Thymus (tissue), 11 donors: Measurements from ENCODE around the gene CDH4. TPM values are rescaled to one million over a fixed set of nuclear protein-coding genes. Genes with fewer than 3 reads are reported as not detected.

ENCODE experiments used
- DNase-seq, 9 donors: peaks; one replicate each; pipeline ENCODE4 v3.0.0-alpha.2; 2013; ENCODE audit warnings: low spot score in 9 of 9, low read depth in 6 of 9, missing footprints in 1 of 9
- H3K27ac ChIP-seq, 2 donors: one replicate each; pipeline ENCODE4 v1.5.1; 2013; ENCODE audit warnings: control low read depth in 1 of 2, low read depth in 1 of 2, low read length in 1 of 2, mild to moderate bottlenecking in 1 of 2, moderate library complexity in 1 of 2
- H3K27me3 ChIP-seq, 2 donors: one replicate each; pipeline ENCODE4 v1.5.1; 2013; ENCODE audit warnings: low read length in 1 of 2; ENCODE audit not compliant: control insufficient read depth in 2 of 2, insufficient read depth in 1 of 2
- H3K36me3 ChIP-seq, 2 donors: one replicate each; pipeline ENCODE4 v1.5.1; 2013; ENCODE audit warnings: low read length in 1 of 2, mild to moderate bottlenecking in 1 of 2, moderate library complexity in 1 of 2; ENCODE audit not compliant: control insufficient read depth in 2 of 2, insufficient read depth in 2 of 2
- H3K4me1 ChIP-seq, 2 donors: one replicate each; pipeline ENCODE4 v1.5.1; 2013; ENCODE audit warnings: low read length in 2 of 2; ENCODE audit not compliant: control insufficient read depth in 2 of 2, insufficient read depth in 2 of 2
- H3K4me3 ChIP-seq, 2 donors: one replicate each; pipeline ENCODE4 v1.5.1; 2013; ENCODE audit warnings: low read length in 2 of 2, control low read depth in 1 of 2, mild to moderate bottlenecking in 1 of 2
- H3K9me3 ChIP-seq, 2 donors: one replicate each; pipeline ENCODE4 v1.5.1; 2013; ENCODE audit warnings: low read length in 1 of 2, mild to moderate bottlenecking in 1 of 2; ENCODE audit not compliant: control insufficient read depth in 2 of 2, insufficient read depth in 1 of 2
- WGBS: extraction: QIAGEN DNeasy Blood & Tissue Kit; methylation state at CpG from one replicate; pipeline ENCODE4 v1.1.7; 2013; 5-methylcytosine and 5-hydroxymethylcytosine counted together
- polyA plus RNA-seq: library from polyadenylated mRNA; stranded (reverse); fragments of 200-250 nt; gene quantifications from one replicate; pipeline ENCODE4 v1.2.3, GENCODE V29; 2013
- total RNA-seq: library from RNA; stranded (reverse); fragments of 120-200 nt; gene quantifications from one replicate; pipeline ENCODE4 v1.2.4, GENCODE V29; 2013
- donor health status: healthy.

Gene CDH4
- total and polyA plus RNA-seq, 2 donors = 0.34 to 0.61 TPM

DNA sequence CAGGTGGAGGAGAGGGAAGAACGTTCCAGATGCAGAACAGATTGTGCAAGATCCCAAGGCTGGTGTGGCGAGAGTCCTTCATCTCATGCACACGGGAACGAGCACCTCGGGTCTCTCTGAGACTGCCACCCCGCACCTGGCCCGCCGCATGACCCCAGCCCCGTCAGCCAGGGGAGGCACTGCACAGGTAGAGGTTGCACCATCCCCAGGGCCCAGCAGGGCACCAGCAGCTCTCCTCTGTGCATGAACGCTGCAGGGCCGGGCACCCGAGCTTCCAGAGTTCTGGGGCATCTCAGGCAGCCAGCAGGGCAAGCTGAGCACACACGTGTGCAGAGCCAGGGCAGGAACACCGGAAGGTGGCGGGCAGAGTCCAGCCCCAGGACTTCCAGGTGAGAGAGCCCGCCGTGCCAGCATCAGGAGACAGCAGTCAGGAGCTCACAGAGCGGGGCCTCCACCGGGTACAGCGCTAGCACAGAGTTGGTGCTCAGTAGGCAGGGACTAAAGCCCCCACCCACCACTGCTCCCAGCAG, 620.4 kb downstream of the CDH4 start:
- Histone ChIP-seq H3K4me3 (no peak overlapping the region), H3K36me3 (no peaks in the 10 kb centered on the region), H3K27ac (no peak overlapping the region), H3K27me3 (no peaks in the 10 kb centered on the region), H3K9me3 (peaks cover 0 to 10% of the 10 kb centered on the region in 2 donors), H3K4me1 (no peaks in the 10 kb centered on the region)
- no peak for DNase-seq
- WGBS = 96% methylated on average over 20 of the region's 20 CpGs

DNA sequence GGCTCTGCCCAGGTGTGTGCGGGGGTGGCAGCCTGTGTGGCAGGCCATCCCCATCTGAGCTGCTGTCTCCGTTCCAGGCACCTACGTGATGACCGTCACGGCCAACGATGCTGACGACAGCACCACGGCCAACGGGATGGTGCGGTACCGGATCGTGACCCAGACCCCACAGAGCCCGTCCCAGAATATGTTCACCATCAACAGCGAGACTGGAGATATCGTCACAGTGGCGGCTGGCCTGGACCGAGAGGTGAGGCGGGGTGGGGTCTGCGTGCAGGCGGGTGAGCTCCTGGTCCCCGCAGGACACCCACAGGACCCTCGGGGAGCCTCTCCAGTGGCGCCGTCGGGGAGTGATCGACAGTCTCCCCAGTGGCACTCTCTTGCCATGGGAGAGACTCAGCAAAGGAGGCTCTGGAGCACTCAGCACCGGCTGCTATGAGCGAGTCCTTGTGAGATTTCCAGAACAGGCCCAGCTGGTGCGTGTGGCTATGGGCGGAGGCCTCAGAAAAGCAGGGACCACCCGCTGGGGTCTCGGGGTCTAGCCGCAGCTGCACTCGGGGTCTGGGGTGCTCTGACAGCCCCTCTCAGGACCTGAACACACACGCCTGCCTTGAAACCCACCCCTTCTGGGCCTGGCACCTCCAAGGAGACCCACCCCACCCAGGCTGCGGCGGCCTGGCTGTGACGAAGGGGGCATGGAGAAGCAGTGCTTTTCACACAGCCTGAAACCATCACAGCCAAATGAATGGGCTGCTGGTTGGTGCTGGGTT, 621.8 kb downstream of the CDH4 start:
- H3K36me3 ChIP-seq = no peaks in the 10 kb centered on the region
- peaks cover 0 to 9% of the 10 kb centered on the region in 2 donors for H3K9me3 ChIP-seq
- no peaks in the 10 kb centered on the region for H3K4me1 ChIP-seq
- 97% methylated on average over 38 of the region's 38 CpGs for WGBS
- no peak overlapping the region for H3K27ac ChIP-seq
- H3K4me3 ChIP-seq = no peak overlapping the region
- DNase-seq = no peak
- no peaks in the 10 kb centered on the region for H3K27me3 ChIP-seq

DNA sequence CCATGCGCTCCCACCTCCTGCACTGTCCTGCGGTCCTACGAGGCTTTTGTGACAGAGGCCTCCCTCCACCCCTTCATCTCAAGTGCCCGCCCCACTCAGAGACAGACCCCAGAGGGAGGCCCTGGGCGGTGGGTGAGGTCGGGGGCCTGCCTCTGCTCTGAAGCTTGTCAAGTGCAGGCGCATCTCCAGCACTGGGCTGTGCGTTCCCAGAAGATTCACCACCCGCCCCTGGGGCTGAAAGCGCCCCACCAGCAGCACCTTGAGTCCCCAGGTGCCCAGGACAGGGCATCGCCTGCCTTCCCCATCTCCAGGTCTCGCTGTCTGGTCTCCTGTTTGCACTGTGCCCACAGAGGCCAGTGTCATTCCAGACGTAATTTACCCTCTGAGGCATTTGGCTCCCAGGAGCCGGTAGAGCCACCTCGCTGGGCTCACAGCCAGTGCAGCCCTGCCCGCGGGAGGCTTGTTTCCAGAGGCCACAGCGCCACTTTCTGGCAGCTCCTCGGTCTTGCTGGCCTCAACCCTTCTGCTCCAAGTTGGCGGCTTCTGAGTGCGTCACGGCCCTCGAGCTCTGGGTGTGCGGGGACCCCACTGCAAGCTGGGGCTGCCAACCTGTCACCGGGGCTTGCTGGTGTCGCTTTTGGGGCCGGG, 622.5 kb downstream of the CDH4 start:
- 82% methylated on average over 27 of the region's 27 CpGs for WGBS
- no peaks in the 10 kb centered on the region for H3K4me1 ChIP-seq
- no peak overlapping the region for H3K4me3 ChIP-seq
- no peaks in the 10 kb centered on the region for H3K36me3 ChIP-seq
- peak in 1 of 9 donors; percentile 3 for DNase-seq
- no peak overlapping the region for H3K27ac ChIP-seq
- peaks cover 0 to 9% of the 10 kb centered on the region in 2 donors for H3K9me3 ChIP-seq
- no peaks in the 10 kb centered on the region for H3K27me3 ChIP-seq

DNA sequence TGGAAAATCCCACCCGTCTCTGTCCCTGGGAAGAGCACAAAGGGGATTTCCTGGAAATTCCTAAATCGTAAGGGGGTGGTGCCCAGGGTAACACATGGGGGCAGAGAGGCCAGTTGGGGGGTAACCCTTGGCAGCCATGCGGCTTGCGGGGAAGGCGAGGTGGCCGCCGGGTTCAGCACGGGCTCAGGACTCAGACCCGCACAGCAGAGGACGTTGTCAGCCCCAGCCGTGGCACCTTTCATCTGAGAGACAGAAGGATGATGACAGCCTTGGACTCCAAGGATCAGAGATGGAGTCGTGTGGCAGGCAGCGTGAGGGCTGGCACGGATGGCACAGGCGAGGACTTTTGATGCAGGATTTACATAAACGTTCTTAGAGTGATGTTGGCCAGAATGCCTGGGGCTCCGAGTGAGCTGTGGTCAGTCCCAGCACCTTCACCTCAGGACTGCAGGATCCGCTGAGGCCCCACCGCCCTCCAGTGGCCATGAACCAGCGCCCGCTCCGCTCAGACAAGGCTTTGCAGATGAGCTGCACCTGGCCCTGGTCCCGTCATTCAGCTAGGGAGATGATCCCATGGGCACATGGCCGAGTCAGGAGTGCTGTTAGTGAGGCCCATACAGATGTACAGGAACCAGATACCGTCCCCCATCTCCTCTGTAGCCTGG, 623.3 kb downstream of the CDH4 start:
- Histone ChIP-seq H3K4me1 (no peaks in the 10 kb centered on the region), H3K4me3 (no peak overlapping the region), H3K36me3 (no peaks in the 10 kb centered on the region), H3K27ac (no peak overlapping the region), H3K9me3 (peaks cover 0 to 10% of the 10 kb centered on the region in 2 donors), H3K27me3 (no peaks in the 10 kb centered on the region)
- WGBS = 89% methylated on average over 25 of the region's 25 CpGs
- no peak for DNase-seq

DNA sequence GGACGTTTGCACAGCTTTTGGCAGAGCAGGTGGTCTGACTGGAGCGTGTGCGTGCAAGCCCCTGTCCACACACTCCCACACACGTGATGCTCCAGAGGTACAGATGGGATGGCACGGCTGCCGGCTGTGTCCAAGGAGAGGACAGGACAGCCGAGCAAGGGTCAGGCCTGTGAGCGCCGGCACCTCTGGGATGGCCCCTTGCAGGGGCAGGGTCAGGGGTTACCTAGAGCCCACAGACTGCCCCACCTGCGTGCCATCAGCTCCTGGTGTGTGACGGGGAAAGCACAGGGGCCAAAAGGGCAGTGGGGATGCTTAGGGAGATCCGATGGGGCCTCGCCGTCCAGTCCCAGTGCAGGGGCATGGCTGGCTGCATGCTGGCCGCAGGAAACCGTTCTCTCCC, 623.9 kb downstream of the CDH4 start:
- 93% methylated on average over 16 of the region's 16 CpGs for WGBS
- Histone ChIP-seq H3K9me3 (peaks cover 0 to 10% of the 10 kb centered on the region in 2 donors), H3K36me3 (no peaks in the 10 kb centered on the region), H3K27me3 (no peaks in the 10 kb centered on the region), H3K4me3 (no peak overlapping the region), H3K27ac (no peak overlapping the region), H3K4me1 (no peaks in the 10 kb centered on the region)
- no peak for DNase-seq

DNA sequence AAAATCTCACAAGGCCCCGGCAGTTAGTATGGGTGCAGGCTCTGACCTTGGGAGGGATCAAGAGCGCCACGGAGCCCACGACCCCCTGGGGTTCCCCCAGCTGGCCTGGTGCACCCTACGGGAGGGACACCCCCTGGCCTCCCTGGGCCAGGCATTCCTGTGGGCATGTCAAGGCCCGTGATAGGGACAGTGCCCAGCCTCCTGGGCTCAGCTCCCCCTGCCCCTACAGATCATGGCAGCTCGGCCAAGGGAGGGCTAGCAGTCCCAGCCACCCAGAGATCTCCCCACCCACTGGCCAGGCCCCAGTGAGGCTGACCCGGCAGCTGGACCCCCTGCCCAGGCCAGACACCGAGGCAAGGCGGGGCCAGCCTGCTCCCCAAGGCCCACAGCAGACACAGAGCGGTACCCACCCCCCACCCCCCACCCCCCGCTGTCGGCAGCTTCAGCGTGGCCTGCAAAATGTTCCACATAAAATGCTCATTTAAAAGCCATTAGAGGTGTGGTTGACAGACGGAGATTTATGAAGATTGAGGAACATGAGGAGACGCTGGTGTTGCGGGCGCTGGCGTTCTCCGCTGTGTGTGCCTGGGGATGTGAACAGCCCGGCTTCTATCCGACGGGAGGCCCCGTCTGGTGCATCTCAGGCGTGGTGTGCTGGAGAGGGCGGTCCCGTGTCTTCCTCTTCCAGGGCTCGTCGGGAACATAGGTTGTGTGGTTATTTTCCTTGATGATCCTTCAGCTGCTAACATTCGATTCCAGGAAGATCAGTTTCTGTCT, 625.1 kb downstream of the CDH4 start:
- 91% methylated on average over 30 of the region's 30 CpGs for WGBS
- H3K9me3 ChIP-seq = peaks cover 0 to 10% of the 10 kb centered on the region in 2 donors
- H3K36me3 ChIP-seq = no peaks in the 10 kb centered on the region
- H3K4me1 ChIP-seq = no peaks in the 10 kb centered on the region
- no peak overlapping the region for H3K27ac ChIP-seq
- H3K4me3 ChIP-seq = no peak overlapping the region
- H3K27me3 ChIP-seq = no peaks in the 10 kb centered on the region
- DNase-seq = no peak

DNA sequence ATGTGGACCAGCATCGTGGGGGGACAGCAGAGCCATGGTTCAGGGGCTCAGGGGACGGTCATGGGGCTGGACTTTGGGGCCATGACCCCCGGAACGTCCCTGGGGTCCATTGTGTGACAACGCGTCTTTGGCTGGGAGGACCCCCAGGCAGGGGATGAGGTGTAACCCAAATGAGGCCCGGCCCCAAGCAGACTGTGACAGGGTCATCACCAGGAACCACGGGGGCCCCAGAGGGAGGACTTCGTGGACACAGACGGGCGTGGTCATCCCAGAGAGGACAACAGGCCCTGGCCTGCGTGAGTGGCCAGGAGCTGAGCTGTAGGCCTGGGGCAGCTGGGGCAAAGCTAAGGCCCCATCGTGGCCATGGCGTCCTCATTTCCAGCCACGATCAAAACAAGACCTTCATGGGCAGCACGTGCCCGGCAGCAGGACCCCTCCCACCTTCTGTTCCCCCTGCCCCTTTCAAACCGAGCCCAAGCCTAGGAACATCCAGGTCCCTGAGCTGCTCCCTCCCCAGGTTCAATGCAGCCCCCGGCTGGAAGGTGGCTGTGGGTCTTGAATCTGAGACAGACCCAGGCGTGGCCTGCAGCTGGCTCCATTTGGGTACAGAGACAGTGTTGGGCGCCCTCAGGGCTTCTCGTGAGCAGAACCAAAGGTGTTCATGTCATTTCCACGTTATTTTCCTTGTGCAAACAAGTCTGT, 625.9 kb downstream of the CDH4 start:
- no peak for DNase-seq
- peaks cover 0 to 3% of the 10 kb centered on the region in 2 donors for H3K27me3 ChIP-seq
- H3K27ac ChIP-seq = no peak overlapping the region
- no peak overlapping the region for H3K4me3 ChIP-seq
- H3K4me1 ChIP-seq = no peaks in the 10 kb centered on the region
- H3K9me3 ChIP-seq = peaks cover 0 to 10% of the 10 kb centered on the region in 2 donors
- no peaks in the 10 kb centered on the region for H3K36me3 ChIP-seq
- 91% methylated on average over 23 of the region's 23 CpGs for WGBS

DNA sequence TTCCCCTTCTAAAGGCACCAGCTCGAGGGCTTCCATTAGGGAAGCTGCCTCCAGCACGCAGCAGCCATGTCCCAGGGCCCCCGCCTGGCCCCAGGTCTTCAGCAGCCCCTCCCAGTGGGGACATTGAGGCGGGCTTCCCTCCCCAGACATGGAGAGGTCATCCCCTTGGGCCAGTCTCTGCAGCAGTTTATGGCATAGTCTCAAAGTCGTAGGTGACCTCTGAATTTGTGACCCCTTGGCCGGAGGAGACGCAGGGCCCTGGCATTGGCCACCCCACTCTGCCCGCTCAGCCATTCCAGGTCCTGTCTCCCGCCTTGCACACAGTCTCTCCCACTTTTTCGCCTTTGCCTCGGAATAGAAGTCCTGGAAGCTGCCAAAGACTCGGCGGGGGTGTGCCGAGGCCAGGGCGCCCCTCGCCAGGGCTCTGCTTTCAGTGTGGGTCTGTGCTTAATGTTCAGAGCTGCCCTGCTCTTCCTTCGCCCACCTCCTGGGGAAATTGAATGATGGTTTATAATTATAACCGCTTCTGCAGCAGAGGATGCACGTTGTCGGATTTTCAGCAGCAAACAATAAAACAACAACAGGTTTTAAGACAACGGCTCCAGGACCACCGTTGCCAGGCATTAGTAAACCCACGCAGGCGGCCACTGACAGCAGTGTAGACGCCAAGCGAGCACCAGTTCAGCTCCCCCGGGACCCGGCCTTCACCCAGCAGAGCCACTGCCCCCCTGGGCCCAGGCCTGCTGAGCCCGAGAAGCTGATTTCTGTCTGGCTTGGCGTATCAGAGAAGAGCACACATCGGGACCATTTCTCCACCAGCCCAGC, 626.6 kb downstream of the CDH4 start:
- 94% methylated on average over 31 of the region's 31 CpGs for WGBS
- H3K4me3 ChIP-seq = no peak overlapping the region
- H3K27me3 ChIP-seq = peaks cover 0 to 3% of the 10 kb centered on the region in 2 donors
- H3K4me1 ChIP-seq = no peaks in the 10 kb centered on the region
- H3K9me3 ChIP-seq = peaks cover 0 to 10% of the 10 kb centered on the region in 2 donors
- no peaks in the 10 kb centered on the region for H3K36me3 ChIP-seq
- no peak for DNase-seq
- H3K27ac ChIP-seq = no peak overlapping the region
